Activated CD4-positive, alpha-beta T cell treated with anti-CD3 and anti-CD28 coated beads, Interleukin-2, amount 50 U/mL, for 4 hours (primary cell): ENCODE data around the gene ZNF784.

Source experiments
- DNase-seq, 2 experiments: peaks; one replicate each; pipeline ENCODE4 v3.0.0-alpha.2; 2020

The ZNF784 gene

GRCh38 chr19:55624109-55625003, at the start of gene ZNF784:
ZNF784 (minus strand) TSS chr19:55624566; CDS start chr19:55624561, 5 bp downstream.
- DNase-seq = peak; percentile 91 to 93

DNA sequence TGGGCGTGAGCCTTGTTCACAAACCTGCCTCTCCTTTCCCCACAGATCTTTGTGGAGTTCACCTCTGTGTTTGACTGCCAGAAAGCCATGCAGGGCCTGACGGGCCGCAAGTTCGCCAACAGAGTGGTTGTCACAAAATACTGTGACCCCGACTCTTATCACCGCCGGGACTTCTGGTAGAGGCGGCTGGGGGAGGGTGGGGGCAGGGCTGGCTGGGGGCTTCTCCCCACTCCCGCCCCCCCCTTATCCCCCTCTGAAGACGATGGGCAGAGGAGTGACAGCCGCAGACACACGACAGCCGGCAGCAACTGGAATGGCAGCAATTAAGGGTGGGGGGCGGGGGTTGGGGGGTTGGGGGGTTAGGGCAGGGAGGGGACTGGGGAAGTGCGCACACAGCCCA, 49.5 kb upstream of the ZNF784 start:
- no peak for DNase-seq

DNA sequence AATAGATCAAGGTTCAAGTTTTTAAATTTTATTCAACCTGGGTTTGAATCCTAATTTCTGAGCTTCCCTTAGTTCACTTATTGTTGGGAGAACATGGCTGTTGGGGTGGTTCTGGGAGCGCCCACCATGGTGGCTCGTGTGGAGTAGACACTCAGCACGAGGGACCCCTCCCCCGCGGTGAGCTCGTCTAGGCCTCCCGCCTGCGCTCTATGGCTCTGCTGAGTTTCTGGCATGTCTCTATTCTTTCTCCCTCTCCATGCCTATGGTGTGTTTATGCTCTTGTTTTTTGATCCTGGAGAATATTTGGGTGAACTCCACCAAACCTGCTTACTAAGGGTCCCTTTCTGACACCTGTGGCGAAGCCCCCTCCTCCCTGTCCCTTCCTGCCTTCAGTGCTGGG, 49.1 kb upstream of the ZNF784 start:
- no peak for DNase-seq

- DNase-seq = no peak
These were observed 48.1 kb upstream of the ZNF784 start for GRCh38 chr19:55672418-55672817.

DNA sequence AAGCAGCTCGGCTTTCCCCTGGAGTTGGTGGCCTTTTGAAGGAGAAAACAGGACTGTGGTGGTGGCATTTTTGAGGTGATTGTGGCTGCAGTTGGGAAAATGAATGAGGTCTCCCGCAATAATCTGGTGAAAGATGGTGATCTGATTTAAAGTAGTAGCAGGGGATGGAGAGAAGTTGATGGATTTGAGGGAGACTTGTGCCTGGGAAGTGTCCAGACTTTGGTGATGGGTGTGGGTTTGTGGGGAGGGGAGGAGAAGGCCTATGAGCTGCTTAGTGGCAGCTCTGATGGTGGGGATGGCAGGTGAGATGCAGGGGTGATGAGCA, 46.6 kb upstream of the ZNF784 start:
- no peak for DNase-seq

DNA sequence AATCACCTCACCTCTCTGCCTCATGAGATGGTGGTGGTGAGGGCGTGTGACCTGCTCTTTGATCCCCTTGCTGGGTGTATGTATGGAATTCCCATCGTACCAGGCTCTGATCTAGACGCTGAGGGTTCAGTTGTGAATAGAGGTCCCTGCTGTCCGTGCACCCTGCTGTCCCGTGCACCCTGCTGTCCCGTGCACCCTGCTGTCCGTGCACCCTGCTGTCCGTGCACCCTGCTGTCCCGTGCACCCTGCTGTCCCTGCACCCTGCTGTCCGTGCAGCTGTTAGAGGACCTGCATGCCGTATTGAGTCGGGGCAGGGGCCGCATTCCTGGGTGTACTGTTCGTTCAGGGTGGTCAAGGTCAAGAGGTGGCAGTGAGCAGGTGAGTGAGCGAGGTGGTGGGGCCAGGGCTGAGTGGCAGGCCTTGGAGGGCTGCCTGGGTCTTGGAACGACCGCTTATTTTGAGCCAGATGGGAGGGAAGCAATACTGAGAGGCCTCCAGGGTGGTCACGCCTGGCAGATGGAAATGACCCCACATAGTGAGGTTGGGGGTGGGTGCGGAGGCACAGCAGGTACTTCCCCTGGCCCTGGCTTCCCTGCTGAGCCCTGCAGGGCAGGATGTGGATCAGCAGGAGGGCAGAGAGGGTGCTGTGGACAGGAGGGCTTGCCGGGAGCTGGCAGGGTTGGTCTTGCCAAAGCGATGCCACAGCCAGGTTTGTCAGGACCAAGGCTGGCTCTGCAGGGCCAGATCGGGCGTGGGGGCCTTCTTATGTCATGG, 46.1 kb upstream of the ZNF784 start:
- no peak for DNase-seq

DNA sequence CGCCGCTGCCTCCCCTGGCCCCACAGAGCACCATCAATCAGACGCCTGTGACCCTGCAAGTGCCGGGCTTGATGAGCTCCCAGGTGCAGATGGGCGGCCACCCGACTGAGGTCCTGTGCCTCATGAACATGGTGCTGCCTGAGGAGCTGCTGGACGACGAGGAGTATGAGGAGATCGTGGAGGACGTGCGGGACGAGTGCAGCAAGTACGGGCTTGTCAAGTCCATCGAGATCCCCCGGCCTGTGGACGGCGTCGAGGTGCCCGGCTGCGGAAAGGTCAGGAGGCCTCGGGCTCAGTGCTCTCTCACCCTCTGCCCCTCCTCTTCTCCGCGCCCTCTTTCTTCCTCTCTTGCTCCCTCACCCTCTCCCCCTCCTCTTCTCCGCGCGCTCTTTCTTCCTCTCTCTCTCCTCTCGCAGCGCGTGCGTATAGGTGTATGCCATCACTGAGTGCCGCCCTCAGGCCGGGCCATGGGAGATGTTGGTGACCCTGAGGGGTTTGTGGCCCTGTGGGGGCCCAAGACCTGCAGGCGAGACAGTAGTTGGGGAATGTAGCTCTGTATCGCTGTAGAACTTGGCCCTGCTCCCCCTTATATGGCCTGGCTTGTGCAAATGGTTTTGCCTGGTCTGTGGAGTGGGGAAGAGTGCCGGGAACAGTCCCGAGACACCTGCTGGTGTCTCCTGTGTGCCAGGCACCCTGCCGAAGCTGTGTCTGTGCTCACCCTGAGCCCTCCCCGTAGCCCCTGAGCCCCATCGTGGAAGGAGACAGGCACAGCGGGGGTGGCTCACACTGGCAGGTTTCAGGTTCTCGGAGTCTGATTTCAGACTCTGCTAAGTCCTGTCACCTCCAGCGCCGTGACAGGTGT, 45.3 kb upstream of the ZNF784 start:
- DNase-seq = no peak

- no peak for DNase-seq
These were observed 44.4 kb upstream of the ZNF784 start for GRCh38 chr19:55668603-55669348.

- no peak for DNase-seq
These were observed 43.6 kb upstream of the ZNF784 start for GRCh38 chr19:55667958-55668357.

- no peak for DNase-seq
These were observed 43.1 kb upstream of the ZNF784 start for GRCh38 chr19:55667511-55667910.

- DNase-seq = no peak
These were observed 42.6 kb upstream of the ZNF784 start for GRCh38 chr19:55667006-55667381.

GRCh38 chr19:55666343-55667005, 42.1 kb upstream of the ZNF784 start:
- DNase-seq = no peak

- no peak for DNase-seq
These were observed 39.6 kb upstream of the ZNF784 start for GRCh38 chr19:55663846-55664536.

GRCh38 chr19:55661826-55662225, 37.5 kb upstream of the ZNF784 start:
- no peak for DNase-seq

DNA sequence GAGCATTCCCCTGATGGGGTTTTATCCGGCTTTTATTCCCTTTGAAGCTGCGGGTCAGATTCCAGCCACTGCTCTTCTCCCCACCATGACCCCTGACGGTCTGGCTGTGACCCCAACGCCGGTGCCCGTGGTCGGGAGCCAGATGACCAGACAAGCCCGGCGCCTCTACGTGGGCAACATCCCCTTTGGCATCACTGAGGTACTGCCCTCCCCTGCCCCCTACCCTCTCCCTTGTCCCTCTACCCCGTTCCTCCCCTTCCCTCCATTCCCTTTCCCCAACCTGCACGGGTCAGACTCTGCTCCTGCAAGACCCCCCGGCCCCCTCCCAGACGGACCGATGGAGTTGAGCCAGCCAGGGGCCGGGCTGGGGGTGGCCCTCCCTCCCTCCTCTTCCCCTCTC, 36.6 kb upstream of the ZNF784 start:
- DNase-seq = no peak

GRCh38 chr19:55660404-55660803, 36.0 kb upstream of the ZNF784 start:
- no peak for DNase-seq

DNA sequence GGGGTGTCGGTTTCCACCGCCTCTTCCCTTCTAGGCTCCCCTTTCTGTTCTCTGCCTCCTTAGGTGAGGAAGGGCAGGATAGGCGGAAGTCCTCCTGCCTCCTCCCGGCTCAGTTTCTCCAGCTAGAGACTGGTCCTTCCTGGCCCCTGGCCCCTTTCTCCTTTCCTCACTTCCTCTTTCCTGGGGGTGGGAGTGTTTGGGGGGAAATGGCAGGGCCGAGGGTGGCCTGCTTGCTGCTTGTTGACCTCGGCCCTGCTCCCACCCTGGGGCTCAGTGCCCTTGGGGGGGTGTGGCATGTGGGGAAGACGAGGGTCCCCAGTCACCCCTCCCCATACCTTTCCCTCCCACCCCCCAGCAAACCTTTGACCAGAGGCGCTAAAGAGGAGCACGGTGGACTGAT, 35.5 kb upstream of the ZNF784 start:
- DNase-seq = no peak

DNA sequence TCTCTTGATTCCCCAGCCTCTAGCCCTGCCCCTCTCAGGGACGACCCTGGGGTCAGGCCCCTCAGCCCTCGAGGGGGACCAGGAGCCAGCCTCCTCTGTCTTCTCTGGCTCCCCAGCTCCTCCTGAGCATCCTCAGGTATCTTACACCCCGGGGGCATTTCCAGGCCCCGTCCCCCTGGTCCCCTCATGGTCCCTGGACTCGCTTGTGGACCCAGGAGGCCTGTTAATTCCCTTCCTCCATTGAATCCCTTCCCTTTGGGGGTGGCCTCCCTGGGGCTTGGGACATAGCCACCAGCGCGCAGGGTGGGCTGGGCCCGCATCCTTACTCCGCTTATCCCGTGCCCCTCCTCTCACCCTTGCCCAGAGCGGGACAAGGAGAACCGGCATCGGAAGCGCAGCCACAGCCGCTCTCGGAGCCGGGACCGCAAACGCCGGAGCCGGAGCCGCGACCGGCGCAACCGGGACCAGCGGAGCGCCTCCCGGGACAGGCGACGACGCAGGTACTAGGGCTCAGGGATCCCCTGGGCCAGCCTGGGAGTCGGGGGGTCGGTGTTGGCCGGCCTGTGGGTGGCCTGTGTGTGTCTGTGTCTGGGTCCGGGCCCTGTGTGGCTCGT, 34.6 kb upstream of the ZNF784 start:
- no peak for DNase-seq

DNA sequence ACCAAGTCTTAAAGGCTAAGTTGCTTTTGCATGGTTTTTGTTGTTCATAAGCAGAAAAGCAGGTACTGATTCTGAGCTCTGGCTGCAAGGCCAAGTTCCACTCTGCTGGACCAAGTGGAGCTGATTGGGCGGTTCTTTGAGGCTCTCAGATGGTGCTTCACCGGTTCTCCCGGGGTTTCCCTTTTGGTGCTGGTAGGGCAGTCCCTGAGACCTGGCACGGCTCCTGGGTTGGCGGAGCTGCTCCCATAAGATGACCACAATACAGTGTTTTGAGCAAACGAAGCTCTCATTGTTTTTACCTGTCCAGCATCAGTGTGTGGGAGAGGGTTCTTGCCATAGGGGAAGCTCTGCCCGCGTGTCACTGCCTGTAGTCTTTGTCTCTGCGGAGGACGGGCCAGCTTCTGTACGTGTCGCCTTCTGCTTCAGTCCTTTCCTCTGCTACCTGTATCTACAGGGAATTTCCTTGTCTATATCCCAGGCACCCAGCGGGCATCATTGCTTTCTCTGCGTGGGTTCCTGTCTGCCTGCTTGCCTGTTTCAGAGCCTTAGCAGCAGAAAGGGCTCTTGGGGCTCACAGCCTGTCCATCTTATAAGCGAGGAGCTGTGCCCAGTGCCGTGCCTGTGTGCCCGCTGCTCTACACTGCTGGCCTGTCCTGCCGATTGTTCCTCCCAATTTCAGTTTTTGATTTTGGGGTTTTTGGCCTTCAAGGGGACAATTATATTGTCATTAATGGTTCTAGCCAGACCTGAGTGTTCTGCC, 32.8 kb upstream of the ZNF784 start:
- DNase-seq = no peak

DNA sequence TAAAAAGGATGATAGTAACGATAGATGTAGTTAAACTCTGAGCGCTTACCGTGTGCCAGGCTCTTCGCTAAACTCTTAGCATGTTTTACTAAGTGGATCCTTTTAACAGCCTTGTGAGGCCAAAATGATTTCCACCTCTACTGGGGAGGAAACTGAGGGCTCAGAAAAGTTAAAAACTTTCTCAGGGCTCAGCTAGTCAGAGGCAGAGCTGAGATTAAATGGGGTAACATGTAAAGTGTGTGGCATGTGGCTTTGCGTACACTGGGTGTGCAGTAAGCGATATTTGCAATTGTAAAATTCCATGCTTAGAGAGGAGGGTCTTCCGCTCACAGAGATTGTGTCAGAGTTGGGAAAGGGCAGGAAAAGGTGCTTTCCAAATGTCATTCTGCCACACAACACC, 32.2 kb upstream of the ZNF784 start:
- DNase-seq = no peak
